ENCODE measurements around the gene PPP6R2. TPM values are rescaled to one million over a fixed set of nuclear protein-coding genes. Genes with fewer than 3 reads are reported as not detected.

PPP6R2 gene
- polyA plus RNA-seq, 3 donors: 9.1 to 74.5 (median 10.3) TPM

GRCh38 chr22:50305393-50305922 lies 37.7 kb upstream of the PPP6R2 start:
- 67% methylated on average over 6 of the region's 14 CpGs for WGBS (ENCODE audit: insufficient coverage)
- Mint-ChIP-seq H3K4me3 (peak overlapping the region; percentile 96), H3K9me3 (peaks cover 0 to 2% (median 0%) of the 10 kb centered on the region in 7 donors), H3K27me3 (ENCODE audit: low read depth in 3 of 3) (peaks cover 0 to 2% (median 1%) of the 10 kb centered on the region in 3 donors), H3K36me3 (peaks cover 8 to 23% of the 10 kb centered on the region in 2 donors), H3K4me1 (peaks cover 64% of the 10 kb centered on the region), H3K27ac (peak overlapping the region; percentile 97 to 100 (median 100))
- Histone ChIP-seq H3K4me1 (ENCODE audit: control insufficient read depth in 1 of 2, insufficient read depth in 2 of 2, low read length in 2 of 2) (peaks cover 73 to 78% of the 10 kb centered on the region in 2 donors), H3K4me3 (replicated peaks in 1 of 3; ENCODE audit: low read depth in 2 of 3, low read length in 3 of 3) (peak overlapping the region; percentile 90 to 100 (median 92)), H2AFZ (ENCODE audit: insufficient read depth, low read depth, low read length, poor library complexity, severe bottlenecking) (no peak overlapping the region), H3K9ac (ENCODE audit: insufficient read depth, low read length, poor library complexity, severe bottlenecking) (peak overlapping the region; percentile 94), H3K9me3 (replicated peaks in 1 of 2; ENCODE audit: control insufficient read depth in 1 of 2, insufficient read depth in 1 of 2, low read length in 2 of 2) (no peaks in the 10 kb centered on the region), H4K20me1 (ENCODE audit: insufficient read depth, low read length) (peaks cover 63% of the 10 kb centered on the region), H3K79me2 (ENCODE audit: insufficient read depth, low read length) (peaks cover 66% of the 10 kb centered on the region), H3K27ac (ENCODE audit: low read depth in 1 of 2, low read length in 2 of 2) (peak overlapping the region; percentile 97 to 100), H3K36me3 (replicated peaks in 1 of 2; ENCODE audit: control insufficient read depth in 1 of 2, insufficient read depth in 2 of 2, low read length in 2 of 2) (peaks cover 7 to 14% of the 10 kb centered on the region in 2 donors), H3K4me2 (replicated peaks; ENCODE audit: extremely low read depth, low read length, poor library complexity, severe bottlenecking) (peak overlapping the region; percentile 93), H3K27me3 (ENCODE audit: control insufficient read depth in 2 of 2, insufficient read depth in 2 of 2, low read length in 2 of 2) (no peaks in the 10 kb centered on the region)
- DNase-seq: peak in 1 of 3 donors; percentile 69
- intact Hi-C loops (cut with micrococcal nuclease): loop anchor here in 1 of 2 donors (10.0 kb wide), 1 partner anchor 341 kb away; the partner anchor contains the start of gene PIM3
- TF ChIP-seq CTCF (IDR thresholded peaks at IDR 0.05): no peak

GRCh38 chr22:50305923-50306566 lies 37.1 kb upstream of the PPP6R2 start:
- H3K79me2 ChIP-seq (ENCODE audit: insufficient read depth, low read length): peaks cover 60% of the 10 kb centered on the region
- peak overlapping the region; percentile 93 for H3K4me2 ChIP-seq (replicated peaks; ENCODE audit: extremely low read depth, low read length, poor library complexity, severe bottlenecking)
- H3K27me3 ChIP-seq (ENCODE audit: control insufficient read depth in 2 of 2, insufficient read depth in 2 of 2, low read length in 2 of 2): no peaks in the 10 kb centered on the region
- TF ChIP-seq CTCF (IDR thresholded peaks at IDR 0.05): no peak
- peaks cover 4 to 10% of the 10 kb centered on the region in 2 donors for H3K36me3 ChIP-seq (replicated peaks in 1 of 2; ENCODE audit: control insufficient read depth in 1 of 2, insufficient read depth in 2 of 2, low read length in 2 of 2)
- peak overlapping the region; percentile 90 to 100 (median 92) for H3K4me3 ChIP-seq (replicated peaks in 1 of 3; ENCODE audit: low read depth in 2 of 3, low read length in 3 of 3)
- peak overlapping the region; percentile 97 to 100 (median 100) for H3K27ac Mint-ChIP-seq
- peaks cover 67 to 72% of the 10 kb centered on the region in 2 donors for H3K4me1 ChIP-seq (ENCODE audit: control insufficient read depth in 1 of 2, insufficient read depth in 2 of 2, low read length in 2 of 2)
- H3K4me3 Mint-ChIP-seq: peak overlapping the region; percentile 96
- no peaks in the 10 kb centered on the region for H3K9me3 ChIP-seq (replicated peaks in 1 of 2; ENCODE audit: control insufficient read depth in 1 of 2, insufficient read depth in 1 of 2, low read length in 2 of 2)
- 4% methylated on average over 11 of the region's 21 CpGs for WGBS (ENCODE audit: insufficient coverage)
- H3K27ac ChIP-seq (ENCODE audit: low read depth in 1 of 2, low read length in 2 of 2): peak overlapping the region; percentile 97 to 100
- peaks cover 0 to 2% (median 0%) of the 10 kb centered on the region in 7 donors for H3K9me3 Mint-ChIP-seq
- H3K9ac ChIP-seq (ENCODE audit: insufficient read depth, low read length, poor library complexity, severe bottlenecking): peak overlapping the region; percentile 94
- DNase-seq: peak; percentile 88 to 93 (median 90)
- H3K4me1 Mint-ChIP-seq: peaks cover 59% of the 10 kb centered on the region
- H4K20me1 ChIP-seq (ENCODE audit: insufficient read depth, low read length): peaks cover 57% of the 10 kb centered on the region
- intact Hi-C loops (cut with micrococcal nuclease): loop anchor here in 1 of 2 donors (10.0 kb wide), 1 partner anchor 341 kb away; the partner anchor contains the start of gene PIM3
- no peak overlapping the region for H2AFZ ChIP-seq (ENCODE audit: insufficient read depth, low read depth, low read length, poor library complexity, severe bottlenecking)
- peaks cover 0 to 3% (median 2%) of the 10 kb centered on the region in 3 donors for H3K27me3 Mint-ChIP-seq (ENCODE audit: low read depth in 3 of 3)
- H3K36me3 Mint-ChIP-seq: peaks cover 4 to 19% of the 10 kb centered on the region in 2 donors
